ENCODE data around the gene MAIP1. TPM values are rescaled to one million over a fixed set of nuclear protein-coding genes. Genes with fewer than 3 reads are reported as not detected.

The MAIP1 gene
- total RNA-seq, 1 donor from 2014 or later: 13.8 TPM

GRCh38 chr2:199946196-199946595, 9.2 kb upstream of the MAIP1 start:
- Mint-ChIP-seq H3K27me3 (ENCODE audit: unreplicated experiment) (no peaks in the 10 kb centered on the region), H3K36me3 (ENCODE audit: unreplicated experiment) (peaks cover 25% of the 10 kb centered on the region), H3K4me3 (ENCODE audit: unreplicated experiment) (no peak overlapping the region), H3K27ac (ENCODE audit: unreplicated experiment) (no peak overlapping the region), H3K9me3 (ENCODE audit: unreplicated experiment) (no peaks in the 10 kb centered on the region), H3K4me1 (ENCODE audit: unreplicated experiment) (no peaks in the 10 kb centered on the region)
- DNase-seq (ENCODE audit: extremely low spot score, unreplicated experiment): no peak
- TF ChIP-seq, protein P1, sequence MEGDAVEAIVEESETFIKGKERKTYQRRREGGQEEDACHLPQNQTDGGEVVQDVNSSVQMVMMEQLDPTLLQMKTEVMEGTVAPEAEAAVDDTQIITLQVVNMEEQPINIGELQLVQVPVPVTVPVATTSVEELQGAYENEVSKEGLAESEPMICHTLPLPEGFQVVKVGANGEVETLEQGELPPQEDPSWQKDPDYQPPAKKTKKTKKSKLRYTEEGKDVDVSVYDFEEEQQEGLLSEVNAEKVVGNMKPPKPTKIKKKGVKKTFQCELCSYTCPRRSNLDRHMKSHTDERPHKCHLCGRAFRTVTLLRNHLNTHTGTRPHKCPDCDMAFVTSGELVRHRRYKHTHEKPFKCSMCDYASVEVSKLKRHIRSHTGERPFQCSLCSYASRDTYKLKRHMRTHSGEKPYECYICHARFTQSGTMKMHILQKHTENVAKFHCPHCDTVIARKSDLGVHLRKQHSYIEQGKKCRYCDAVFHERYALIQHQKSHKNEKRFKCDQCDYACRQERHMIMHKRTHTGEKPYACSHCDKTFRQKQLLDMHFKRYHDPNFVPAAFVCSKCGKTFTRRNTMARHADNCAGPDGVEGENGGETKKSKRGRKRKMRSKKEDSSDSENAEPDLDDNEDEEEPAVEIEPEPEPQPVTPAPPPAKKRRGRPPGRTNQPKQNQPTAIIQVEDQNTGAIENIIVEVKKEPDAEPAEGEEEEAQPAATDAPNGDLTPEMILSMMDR (IDR thresholded peaks at IDR 0.05): no peak

DNA sequence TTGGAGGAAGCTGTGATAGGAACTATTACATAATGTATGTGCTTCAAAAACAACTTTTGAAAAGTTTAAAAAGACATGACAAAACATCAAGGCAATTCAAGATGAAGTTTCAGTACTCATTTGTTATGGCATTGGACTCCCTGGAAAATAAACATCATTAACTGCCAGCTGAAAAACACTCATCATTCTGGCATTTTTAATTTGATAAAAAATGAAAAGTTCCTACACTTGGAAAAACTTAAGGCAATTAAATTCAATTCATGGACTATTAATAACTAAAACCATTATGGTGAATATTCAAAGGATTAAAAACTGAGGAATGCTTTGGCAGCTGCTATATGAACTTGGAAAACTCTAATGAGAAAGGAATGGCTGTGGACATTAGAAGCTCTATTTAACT, 8.5 kb upstream of the MAIP1 start:
- Mint-ChIP-seq H3K9me3 (ENCODE audit: unreplicated experiment) (no peaks in the 10 kb centered on the region), H3K4me1 (ENCODE audit: unreplicated experiment) (peaks cover 2% of the 10 kb centered on the region), H3K36me3 (ENCODE audit: unreplicated experiment) (peaks cover 25% of the 10 kb centered on the region), H3K27ac (ENCODE audit: unreplicated experiment) (no peak overlapping the region), H3K4me3 (ENCODE audit: unreplicated experiment) (no peak overlapping the region), H3K27me3 (ENCODE audit: unreplicated experiment) (no peaks in the 10 kb centered on the region)
- TF ChIP-seq, protein P1 (IDR thresholded peaks at IDR 0.05): no peak
- no peak for DNase-seq (ENCODE audit: extremely low spot score, unreplicated experiment)

- H3K27ac Mint-ChIP-seq (ENCODE audit: unreplicated experiment): no peak overlapping the region
- H3K4me3 Mint-ChIP-seq (ENCODE audit: unreplicated experiment): no peak overlapping the region
- TF ChIP-seq, protein P1 (IDR thresholded peaks at IDR 0.05): no peak
- H3K9me3 Mint-ChIP-seq (ENCODE audit: unreplicated experiment): no peaks in the 10 kb centered on the region
- H3K27me3 Mint-ChIP-seq (ENCODE audit: unreplicated experiment): no peaks in the 10 kb centered on the region
- no peak for DNase-seq (ENCODE audit: extremely low spot score, unreplicated experiment)
- peaks cover 18% of the 10 kb centered on the region for H3K4me1 Mint-ChIP-seq (ENCODE audit: unreplicated experiment)
- peaks cover 10% of the 10 kb centered on the region for H3K36me3 Mint-ChIP-seq (ENCODE audit: unreplicated experiment)
Observed at GRCh38 chr2:199950396-199950795, 5.0 kb upstream of the MAIP1 start.

DNA sequence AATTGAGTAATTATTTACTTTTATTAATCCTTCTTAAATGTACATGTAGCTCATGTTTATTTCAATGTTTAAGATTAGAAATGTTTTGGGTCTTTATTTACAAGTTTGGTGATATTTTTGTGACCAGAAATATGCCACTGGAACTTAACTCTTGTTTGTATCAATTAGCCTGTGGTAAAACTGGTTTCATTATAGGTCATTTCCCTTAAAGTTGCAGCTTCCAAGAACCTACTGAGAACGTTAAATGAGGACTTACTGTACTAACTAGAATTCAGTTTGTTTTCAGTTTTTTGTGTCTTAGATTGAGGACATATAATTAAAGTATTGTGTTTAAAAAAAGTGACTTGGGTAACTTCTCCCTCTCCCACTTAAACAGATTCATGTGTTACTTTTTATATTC, 4.4 kb upstream of the MAIP1 start:
- Mint-ChIP-seq H3K36me3 (ENCODE audit: unreplicated experiment) (peaks cover 10% of the 10 kb centered on the region), H3K4me3 (ENCODE audit: unreplicated experiment) (no peak overlapping the region)

GRCh38 chr2:199955007-199955338, 409 bp upstream of the MAIP1 start:
- Mint-ChIP-seq H3K27ac (ENCODE audit: unreplicated experiment) (peak overlapping the region; percentile 98), H3K27me3 (ENCODE audit: unreplicated experiment) (no peaks in the 10 kb centered on the region), H3K4me1 (ENCODE audit: unreplicated experiment) (peaks cover 40% of the 10 kb centered on the region), H3K4me3 (ENCODE audit: unreplicated experiment) (peak overlapping the region; percentile 100), H3K36me3 (ENCODE audit: unreplicated experiment) (peaks cover 14% of the 10 kb centered on the region), H3K9me3 (ENCODE audit: unreplicated experiment) (no peaks in the 10 kb centered on the region)
- TF ChIP-seq, protein P1 (IDR thresholded peaks at IDR 0.05): no peak
- no peak for DNase-seq (ENCODE audit: extremely low spot score, unreplicated experiment)

More for the DNA sequence above, 4.4 kb upstream of the MAIP1 start:
- DNase-seq (ENCODE audit: extremely low spot score, unreplicated experiment): no peak
- TF ChIP-seq, protein P1 (IDR thresholded peaks at IDR 0.05): no peak
- Mint-ChIP-seq H3K4me1 (ENCODE audit: unreplicated experiment) (peaks cover 18% of the 10 kb centered on the region), H3K9me3 (ENCODE audit: unreplicated experiment) (no peaks in the 10 kb centered on the region), H3K27me3 (ENCODE audit: unreplicated experiment) (no peaks in the 10 kb centered on the region), H3K27ac (ENCODE audit: unreplicated experiment) (no peak overlapping the region)
